RWPE2 (cell line): ENCODE measurements around the gene ARHGAP26.
"Not testable (repeated sequence)": the region's sequence is repeated elsewhere in the genome, so short reads cannot be mapped to it uniquely, and the experiment has no call there.

Source experiments
- ATAC-seq: fragments of 200-7000 bp; cut with Tn5 transposase; 3 replicates; pipeline ENCODE4 v1.9.1; 2021; ENCODE audit warnings: low read depth
- DNase-seq: peaks from one replicate; pipeline ENCODE4 v3.0.0-alpha.2; 2020; ENCODE audit warnings: low spot score
- H3K27ac ChIP-seq: fragments of 450-650 bp; 2 replicates; pipeline ENCODE4 v1.5.1; 2017; ENCODE audit warnings: mild to moderate bottlenecking; ENCODE audit not compliant: poor library complexity, severe bottlenecking
- H3K27me3 ChIP-seq: fragments of 250-450 bp; sonication (Bioruptor Pico); 2 replicates; pipeline ENCODE4 v1.5.1; 2021; ENCODE audit warnings: mild to moderate bottlenecking, moderate library complexity; ENCODE audit not compliant: insufficient read depth, poor library complexity, severe bottlenecking
- H3K36me3 ChIP-seq: fragments of 250-450 bp; sonication (Bioruptor Pico); 2 replicates; pipeline ENCODE4 v1.5.1; 2020; ENCODE audit warnings: low read depth, mild to moderate bottlenecking, moderate library complexity
- H3K4me1 ChIP-seq: fragments of 250-450 bp; sonication (Bioruptor Pico); 2 replicates; pipeline ENCODE4 v1.5.1; 2021; ENCODE audit warnings: mild to moderate bottlenecking, moderate library complexity; ENCODE audit not compliant: insufficient read depth, poor library complexity, severe bottlenecking
- H3K4me3 ChIP-seq: fragments of 250-450 bp; sonication (Bioruptor Pico); 2 replicates; pipeline ENCODE4 v1.5.1; 2021; ENCODE audit warnings: mild to moderate bottlenecking, moderate library complexity; ENCODE audit not compliant: severe bottlenecking
- H3K9me3 ChIP-seq: fragments of 250-450 bp; sonication (Bioruptor Pico); 2 replicates; pipeline ENCODE4 v1.5.1; 2021; ENCODE audit warnings: mild to moderate bottlenecking, moderate library complexity; ENCODE audit not compliant: severe bottlenecking
- TF ChIP-seq, protein P1 (sequence below): fragments of 450-650 bp; IDR thresholded peaks from one replicate; pipeline ENCODE4 v1.5.1; 2017; ENCODE audit warnings: mild to moderate bottlenecking, moderate library complexity; ENCODE audit not compliant: poor library complexity, severe bottlenecking

ARHGAP26 gene

DNA sequence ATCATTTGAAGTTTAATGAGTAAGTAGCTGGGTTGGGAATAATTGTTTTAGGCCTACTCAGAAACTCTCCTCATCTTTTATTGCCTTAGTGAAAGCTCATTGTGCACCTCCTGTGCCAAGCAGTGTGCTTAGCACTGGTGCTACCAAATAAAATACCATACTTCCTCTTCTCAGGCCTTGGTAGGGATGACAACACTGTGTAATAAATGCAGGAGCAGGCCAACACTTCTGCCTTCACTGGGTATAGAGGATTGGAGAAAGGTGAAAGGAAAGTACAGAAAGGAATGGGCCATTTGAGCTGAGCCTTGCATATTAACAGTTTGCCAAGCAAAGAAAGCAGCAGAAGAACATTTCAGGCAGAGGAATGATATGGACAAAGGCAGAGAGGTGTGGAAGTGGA is 347.6 kb downstream of the ARHGAP26 start:
- ATAC-seq (no peak), DNase-seq (no peak)
- H3K9me3 ChIP-seq: no peaks in the 10 kb centered on the region
- H3K4me1 ChIP-seq: no peaks in the 10 kb centered on the region
- TF ChIP-seq, protein P1, sequence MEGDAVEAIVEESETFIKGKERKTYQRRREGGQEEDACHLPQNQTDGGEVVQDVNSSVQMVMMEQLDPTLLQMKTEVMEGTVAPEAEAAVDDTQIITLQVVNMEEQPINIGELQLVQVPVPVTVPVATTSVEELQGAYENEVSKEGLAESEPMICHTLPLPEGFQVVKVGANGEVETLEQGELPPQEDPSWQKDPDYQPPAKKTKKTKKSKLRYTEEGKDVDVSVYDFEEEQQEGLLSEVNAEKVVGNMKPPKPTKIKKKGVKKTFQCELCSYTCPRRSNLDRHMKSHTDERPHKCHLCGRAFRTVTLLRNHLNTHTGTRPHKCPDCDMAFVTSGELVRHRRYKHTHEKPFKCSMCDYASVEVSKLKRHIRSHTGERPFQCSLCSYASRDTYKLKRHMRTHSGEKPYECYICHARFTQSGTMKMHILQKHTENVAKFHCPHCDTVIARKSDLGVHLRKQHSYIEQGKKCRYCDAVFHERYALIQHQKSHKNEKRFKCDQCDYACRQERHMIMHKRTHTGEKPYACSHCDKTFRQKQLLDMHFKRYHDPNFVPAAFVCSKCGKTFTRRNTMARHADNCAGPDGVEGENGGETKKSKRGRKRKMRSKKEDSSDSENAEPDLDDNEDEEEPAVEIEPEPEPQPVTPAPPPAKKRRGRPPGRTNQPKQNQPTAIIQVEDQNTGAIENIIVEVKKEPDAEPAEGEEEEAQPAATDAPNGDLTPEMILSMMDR: no peak
- H3K4me3 ChIP-seq: no peak overlapping the region
- no peaks in the 10 kb centered on the region for H3K27me3 ChIP-seq
- no peaks in the 10 kb centered on the region for H3K36me3 ChIP-seq
- no peak overlapping the region for H3K27ac ChIP-seq

DNA sequence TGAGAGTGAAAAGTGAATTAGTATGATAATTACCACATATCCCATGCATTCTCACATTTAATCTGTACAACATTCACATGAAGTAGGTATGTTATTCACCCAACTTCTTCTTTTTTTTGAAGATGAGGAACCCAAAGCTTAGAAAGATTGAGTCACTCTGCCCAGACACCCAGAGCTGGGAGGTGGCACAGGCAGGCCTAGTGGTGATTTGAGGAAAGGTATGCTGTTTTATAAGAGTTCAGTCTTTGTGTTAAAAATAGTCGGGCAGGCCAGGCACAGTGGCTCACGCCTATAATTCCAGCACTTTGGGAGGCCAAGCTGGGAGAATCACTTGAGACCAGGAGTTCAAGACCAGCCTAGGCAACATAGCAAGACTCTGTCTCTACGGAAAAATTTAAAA is 348.0 kb downstream of the ARHGAP26 start:
- TF ChIP-seq, protein P1: no peak
- Histone ChIP-seq H3K36me3 (no peaks in the 10 kb centered on the region), H3K4me1 (no peaks in the 10 kb centered on the region), H3K4me3 (no peak overlapping the region), H3K27me3 (no peaks in the 10 kb centered on the region), H3K9me3 (no peaks in the 10 kb centered on the region), H3K27ac (no peak overlapping the region)
- DNase-seq (no peak), ATAC-seq (no peak)

GRCh38 chr5:143118818-143119217 is 348.6 kb downstream of the ARHGAP26 start:
- H3K36me3 ChIP-seq, H3K4me1 ChIP-seq, ATAC-seq, H3K9me3 ChIP-seq, DNase-seq, H3K4me3 ChIP-seq, H3K27me3 ChIP-seq, H3K27ac ChIP-seq: not testable (repeated sequence)

DNA sequence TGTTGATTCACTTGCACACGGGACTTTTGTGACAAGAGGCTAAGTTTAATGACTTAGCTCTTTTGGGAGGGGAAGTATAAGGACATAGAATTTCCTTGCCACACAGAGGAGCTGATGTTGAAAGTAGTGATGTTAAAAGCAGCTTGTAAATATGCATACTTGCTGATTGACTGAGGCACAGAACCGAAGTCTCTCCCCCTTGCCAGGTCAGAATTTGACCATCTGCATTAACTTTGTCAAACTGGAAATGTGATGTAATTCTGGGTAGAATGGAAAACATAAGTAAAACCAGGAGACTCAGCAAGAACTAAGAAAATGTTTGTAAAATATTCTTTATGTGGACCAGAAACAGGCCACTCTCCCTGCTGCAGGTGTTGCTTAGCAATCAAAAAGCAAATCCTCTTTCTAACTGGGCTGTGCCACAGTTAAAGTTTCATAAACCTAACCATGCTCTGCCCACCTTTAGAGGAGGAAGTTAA is 349.2 kb downstream of the ARHGAP26 start:
- ATAC-seq (no peak), DNase-seq (no peak)
- H3K27me3 ChIP-seq: no peaks in the 10 kb centered on the region
- no peak overlapping the region for H3K4me3 ChIP-seq
- H3K27ac ChIP-seq: no peak overlapping the region
- H3K9me3 ChIP-seq: no peaks in the 10 kb centered on the region
- no peaks in the 10 kb centered on the region for H3K36me3 ChIP-seq
- TF ChIP-seq, protein P1: no peak
- no peaks in the 10 kb centered on the region for H3K4me1 ChIP-seq

- H3K9me3 ChIP-seq: no peaks in the 10 kb centered on the region
- no peaks in the 10 kb centered on the region for H3K4me1 ChIP-seq
- no peaks in the 10 kb centered on the region for H3K36me3 ChIP-seq
- no peak overlapping the region for H3K4me3 ChIP-seq
- no peak for ATAC-seq
- H3K27me3 ChIP-seq: no peaks in the 10 kb centered on the region
- H3K27ac ChIP-seq: no peak overlapping the region
- TF ChIP-seq, protein P1: no peak
- no peak for DNase-seq
Measured at GRCh38 chr5:143119881-143120341, 349.7 kb downstream of the ARHGAP26 start.
